NCI-H2196 treated with DMSO at 0.1 percent for 48 hours (cell line): ENCODE measurements around the gene ZC3H18.

ENCODE experiments used
- DNase-seq: peaks from one replicate; lab custom pipeline; 2025; ENCODE audit not compliant: unreplicated experiment; lab: John Stamatoyannopoulos, UW

ZC3H18 gene

DNA sequence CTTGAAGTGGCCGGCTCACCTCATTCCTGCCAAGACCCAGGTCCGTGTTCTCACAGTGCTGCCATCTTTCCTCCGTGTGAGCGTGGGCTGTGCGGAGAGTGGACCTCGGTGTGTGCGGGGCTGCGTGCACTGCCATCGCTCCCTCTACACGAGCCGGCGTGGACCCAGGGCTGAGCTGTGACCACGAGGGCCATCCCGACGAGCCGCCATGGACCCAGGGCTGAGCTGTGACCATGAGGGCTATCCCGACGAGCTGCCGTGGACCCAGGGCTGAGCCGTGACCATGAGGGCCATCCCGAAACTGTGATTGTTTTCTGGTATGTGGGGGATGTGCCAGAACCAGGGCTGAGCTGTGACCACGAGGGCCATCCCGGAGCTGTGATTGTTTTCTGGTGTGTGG, 101.6 kb downstream of the ZC3H18 start:
- no peak for DNase-seq

GRCh38 chr16:88672776-88673175, 102.6 kb downstream of the ZC3H18 start:
- no peak for DNase-seq

DNA sequence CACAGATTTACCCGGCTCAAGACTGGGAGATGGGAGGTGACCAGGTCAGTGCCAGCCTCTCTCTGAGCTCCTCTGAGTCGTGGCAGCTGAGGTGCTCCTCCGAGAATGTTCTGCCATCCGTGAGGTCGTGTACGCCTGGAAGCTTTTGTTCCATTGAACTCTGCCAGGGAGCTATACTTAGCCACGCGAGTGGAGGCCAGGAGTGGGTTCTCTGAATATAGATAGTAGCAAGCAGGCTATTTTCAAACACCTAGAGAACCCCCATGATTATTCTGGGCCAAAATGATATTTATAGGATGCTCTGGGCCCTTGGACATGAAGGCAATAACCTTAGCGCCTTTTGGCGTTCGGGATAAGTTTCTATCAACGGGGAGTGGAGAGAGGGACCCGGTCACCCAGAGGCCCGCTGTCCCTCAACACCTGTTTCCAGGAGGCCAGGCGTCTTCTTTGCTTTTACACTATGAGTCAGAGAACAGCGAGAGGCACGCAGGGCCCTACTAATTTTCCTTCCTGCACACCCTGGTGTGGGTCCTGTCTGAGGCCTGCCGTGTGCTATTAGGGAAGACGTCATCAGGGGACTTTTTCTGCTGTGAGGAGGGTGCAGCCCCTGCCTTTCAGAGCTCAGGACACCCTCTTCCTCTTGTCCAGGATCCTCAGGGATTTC, 103.6 kb downstream of the ZC3H18 start:
- DNase-seq = no peak

DNA sequence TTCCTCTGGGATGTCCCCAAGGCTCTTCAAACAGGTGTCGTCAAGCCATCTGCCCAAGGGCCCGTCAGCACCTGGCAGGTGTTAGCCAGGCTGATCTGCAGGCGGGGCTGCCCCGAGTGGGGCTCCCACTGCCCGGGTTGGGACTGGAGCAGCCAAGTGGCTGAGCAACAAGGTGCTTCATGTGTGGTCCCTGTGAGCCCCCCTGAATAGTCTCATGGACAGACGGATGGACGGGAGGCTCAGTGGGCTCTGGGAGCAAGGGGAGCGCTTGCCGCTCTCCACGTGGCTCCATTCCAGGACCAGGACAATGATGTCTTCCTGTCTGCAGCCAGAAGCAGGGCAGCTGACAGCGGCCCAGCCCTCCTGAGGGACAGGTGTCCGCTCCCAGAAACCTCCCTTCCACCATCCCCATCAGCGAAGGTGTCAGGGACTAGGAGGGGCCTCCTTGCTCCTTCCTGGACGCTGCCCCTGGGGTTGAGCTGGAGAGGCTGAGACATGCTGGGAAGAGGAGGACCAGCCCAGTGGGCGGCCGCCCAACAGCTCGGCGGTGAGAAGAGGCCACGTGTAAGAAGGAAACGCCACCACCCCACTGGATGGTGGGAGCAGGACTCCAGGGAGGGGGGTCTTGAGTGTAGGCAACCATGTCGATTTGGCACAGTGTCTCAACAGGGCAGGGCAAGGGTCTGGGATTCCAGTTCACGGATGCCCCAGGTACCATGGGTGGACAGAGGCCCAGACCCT, 106.5 kb downstream of the ZC3H18 start:
- no peak for DNase-seq

DNA sequence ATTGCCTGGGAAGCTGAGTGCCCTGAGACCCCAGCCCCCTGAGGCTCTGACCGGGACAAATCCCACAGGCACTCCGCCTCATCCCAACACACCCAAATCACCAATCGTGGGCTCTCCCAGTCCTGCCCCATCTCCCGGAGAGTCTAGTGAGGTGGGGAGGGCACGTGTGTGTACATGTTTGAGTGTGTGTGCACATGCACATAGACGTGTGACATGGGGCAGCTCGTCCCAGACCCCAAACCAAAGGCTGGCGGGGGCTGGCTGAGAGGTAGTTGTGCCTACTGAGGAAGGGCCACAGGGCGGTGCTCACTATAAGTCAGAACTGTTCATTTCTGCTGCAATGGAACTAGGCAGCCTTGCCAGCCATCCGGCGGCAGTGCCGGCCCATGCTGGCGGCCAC, 107.5 kb downstream of the ZC3H18 start:
- DNase-seq = no peak

GRCh38 chr16:88678224-88678979, 108.2 kb downstream of the ZC3H18 start:
- DNase-seq = no peak

GRCh38 chr16:88680554-88681083, 110.4 kb downstream of the ZC3H18 start:
- no peak for DNase-seq

- no peak for DNase-seq
These were observed 111.0 kb downstream of the ZC3H18 start for GRCh38 chr16:88681084-88681680.
